Osteocyte (in vitro differentiated cells): ENCODE results near the gene FNDC3B. TPM values are rescaled to one million over a fixed set of nuclear protein-coding genes. Genes with fewer than 3 reads are reported as not detected.
"Not testable (repeated sequence)": the region's sequence is repeated elsewhere in the genome, so short reads cannot be mapped to it uniquely, and the experiment has no call there.

Experiments
- DNase-seq: peaks from one replicate; pipeline ENCODE4 v3.0.0; 2021; ENCODE audit warnings: mixed read lengths; ENCODE audit not compliant: unreplicated experiment; ENCODE audit errors: extremely low spot score
- H3K27ac Mint-ChIP-seq: one replicate; pipeline ENCODE4 v1.8.0; 2021; ENCODE audit warnings: mild to moderate bottlenecking, mixed read lengths; ENCODE audit not compliant: unreplicated experiment
- H3K27me3 Mint-ChIP-seq: one replicate; pipeline ENCODE4 v1.8.0; 2021; ENCODE audit warnings: mixed read lengths; ENCODE audit not compliant: unreplicated experiment
- H3K36me3 Mint-ChIP-seq: one replicate; pipeline ENCODE4 v1.8.0; 2021; ENCODE audit warnings: mixed read lengths; ENCODE audit not compliant: unreplicated experiment
- H3K4me1 Mint-ChIP-seq: one replicate; pipeline ENCODE4 v1.8.0; 2021; ENCODE audit warnings: mixed read lengths; ENCODE audit not compliant: unreplicated experiment
- H3K4me3 Mint-ChIP-seq: one replicate; pipeline ENCODE4 v1.8.0; 2021; ENCODE audit warnings: mild to moderate bottlenecking, moderate library complexity, mixed read lengths; ENCODE audit not compliant: unreplicated experiment
- H3K9me3 Mint-ChIP-seq: one replicate; pipeline ENCODE4 v1.8.0; 2021; ENCODE audit warnings: mixed read lengths; ENCODE audit not compliant: unreplicated experiment
- CTCF ChIP-seq: fragments of 200-600 bp; sonication (generic); IDR thresholded peaks from 2 replicates; pipeline ENCODE4 v1.5.0; 2021; ENCODE audit warnings: antibody characterized with exemption, mild to moderate bottlenecking, moderate library complexity
- total RNA-seq: library from RNA; stranded (reverse); gene quantifications from 2 replicates; pipeline ENCODE4 v1.2.1, GENCODE V29; 2021

FNDC3B gene
- total RNA-seq, 1 donor from 2014 or later = 240 TPM

GRCh38 chr3:172365028-172365567 is 325.7 kb downstream of the FNDC3B start:
- Mint-ChIP-seq H3K4me3 (no peak overlapping the region), H3K9me3 (no peaks in the 10 kb centered on the region), H3K4me1 (peaks cover 9% of the 10 kb centered on the region), H3K27ac (no peak overlapping the region), H3K36me3 (peaks cover 65% of the 10 kb centered on the region), H3K27me3 (no peaks in the 10 kb centered on the region)
- no peak for DNase-seq
- no peak for TF ChIP-seq CTCF

GRCh38 chr3:172367205-172368105 is 328.1 kb downstream of the FNDC3B start:
- peak overlapping the region; percentile 27 for H3K27ac Mint-ChIP-seq
- no peak for TF ChIP-seq CTCF
- H3K27me3 Mint-ChIP-seq = no peaks in the 10 kb centered on the region
- no peak overlapping the region for H3K4me3 Mint-ChIP-seq
- peaks cover 9% of the 10 kb centered on the region for H3K4me1 Mint-ChIP-seq
- H3K9me3 Mint-ChIP-seq = no peaks in the 10 kb centered on the region
- no peak for DNase-seq
- H3K36me3 Mint-ChIP-seq = peaks cover 71% of the 10 kb centered on the region

- H3K9me3 Mint-ChIP-seq, H3K27ac Mint-ChIP-seq, H3K4me3 Mint-ChIP-seq, DNase-seq, H3K4me1 Mint-ChIP-seq, H3K27me3 Mint-ChIP-seq: not testable (repeated sequence)
- peaks cover 69% of the 10 kb centered on the region for H3K36me3 Mint-ChIP-seq
Observed at GRCh38 chr3:172368556-172368955, 329.2 kb downstream of the FNDC3B start.

GRCh38 chr3:172369590-172370259 is 330.3 kb downstream of the FNDC3B start:
- DNase-seq = no peak
- H3K27ac Mint-ChIP-seq = no peak overlapping the region
- TF ChIP-seq CTCF = no peak
- H3K4me3 Mint-ChIP-seq = no peak overlapping the region
- peaks cover 9% of the 10 kb centered on the region for H3K4me1 Mint-ChIP-seq
- no peaks in the 10 kb centered on the region for H3K27me3 Mint-ChIP-seq
- H3K36me3 Mint-ChIP-seq = peaks cover 61% of the 10 kb centered on the region
- no peaks in the 10 kb centered on the region for H3K9me3 Mint-ChIP-seq

- H3K27me3 Mint-ChIP-seq = no peaks in the 10 kb centered on the region
- H3K4me1 Mint-ChIP-seq = peaks cover 9% of the 10 kb centered on the region
- no peak for TF ChIP-seq CTCF
- no peak overlapping the region for H3K4me3 Mint-ChIP-seq
- no peak for DNase-seq
- peaks cover 56% of the 10 kb centered on the region for H3K36me3 Mint-ChIP-seq
- H3K9me3 Mint-ChIP-seq = no peaks in the 10 kb centered on the region
- H3K27ac Mint-ChIP-seq = no peak overlapping the region
Observed at GRCh38 chr3:172370419-172370818, 331.0 kb downstream of the FNDC3B start.
